NCI-H774 (cell line): Measurements from ENCODE around the gene HIF3A.
A peak's percentile ranks its signal among the peaks of the same experiment; 100 is the strongest.
"Not testable (repeated sequence)": the region's sequence is repeated elsewhere in the genome, so short reads cannot be mapped to it uniquely, and the experiment has no call there.

ENCODE experiments used
- DNase-seq: peaks from one replicate; lab custom pipeline; 2025; lab: John Stamatoyannopoulos, UW

Gene HIF3A

GRCh38 chr19:46294494-46294893, 2.3 kb upstream of the HIF3A start:
- no peak for DNase-seq

DNA sequence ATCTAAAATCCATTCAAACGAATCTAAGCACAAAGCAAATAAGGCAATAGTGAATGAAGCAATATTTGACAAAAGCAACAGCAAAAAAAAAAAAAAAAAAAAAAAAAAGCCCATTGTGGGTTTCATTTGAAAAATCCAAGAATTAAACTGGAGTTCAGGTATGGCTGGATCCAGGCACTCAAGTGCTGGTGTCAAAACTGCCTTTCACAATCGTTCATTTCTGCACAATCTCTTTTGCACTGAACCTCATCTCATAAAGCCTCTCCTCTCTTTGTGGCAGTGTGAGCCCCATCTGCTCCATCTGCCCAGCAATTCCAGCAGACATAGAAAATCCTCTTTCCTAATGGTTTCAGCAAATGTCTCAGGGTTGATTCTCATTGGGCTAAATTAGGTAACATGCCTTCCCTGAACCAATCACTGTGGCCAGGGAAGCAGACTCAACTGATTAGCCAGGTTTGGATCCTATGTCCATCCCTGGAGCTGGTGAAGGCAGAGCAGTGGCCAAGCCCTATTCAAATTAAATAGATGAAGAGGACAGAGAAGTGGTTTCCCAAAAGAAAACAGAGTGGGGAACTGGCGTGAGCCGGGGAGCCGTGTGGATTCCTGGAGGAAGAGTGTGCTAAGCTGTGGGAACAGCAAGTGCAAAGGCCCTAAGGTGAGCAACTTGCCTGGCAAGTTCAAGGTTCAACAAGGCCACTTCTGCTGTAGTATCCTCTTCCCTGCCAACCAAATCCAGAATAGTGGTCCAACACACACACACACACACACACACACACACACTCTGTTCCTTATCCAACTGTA, 1.2 kb upstream of the HIF3A start:
- DNase-seq, result no peak

- no peak for DNase-seq
Observed at GRCh38 chr19:46296202-46296480, 701 bp upstream of the HIF3A start.

- no peak for DNase-seq
Observed at GRCh38 chr19:46297700-46298478, 1.0 kb downstream of the HIF3A start.

- DNase-seq, result no peak
Observed at GRCh38 chr19:46298479-46299003, 1.7 kb downstream of the HIF3A start.

DNA sequence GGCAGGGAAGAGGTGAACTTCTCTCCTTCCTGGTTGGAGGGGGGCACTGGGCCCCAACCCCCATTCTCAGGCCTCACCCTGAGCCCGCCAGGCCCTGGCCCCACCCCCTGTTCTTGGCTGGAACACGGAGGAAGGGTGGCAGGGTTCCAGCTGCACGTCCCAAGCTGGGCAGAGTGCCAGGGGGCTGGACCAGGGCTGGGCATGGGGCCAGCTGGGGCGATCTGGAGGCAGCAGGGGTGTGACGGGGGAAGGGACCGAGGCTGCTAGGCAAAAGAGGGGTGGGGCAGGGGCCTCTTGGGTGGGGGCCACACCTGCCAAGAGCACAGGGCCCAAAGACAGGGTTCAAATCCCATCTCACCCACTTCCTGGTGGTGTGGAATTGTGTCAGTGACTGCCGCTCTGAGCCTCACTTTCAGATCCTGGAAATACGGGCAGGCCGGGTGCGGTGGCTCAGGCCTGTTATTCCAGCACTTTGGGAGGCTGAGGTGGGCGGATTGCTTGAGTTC, 2.2 kb downstream of the HIF3A start:
- DNase-seq, result peak; percentile 88

GRCh38 chr19:46299695-46300094, 2.9 kb downstream of the HIF3A start:
- no peak for DNase-seq

GRCh38 chr19:46303322-46303690, 6.5 kb downstream of the HIF3A start:
- no peak for DNase-seq

DNA sequence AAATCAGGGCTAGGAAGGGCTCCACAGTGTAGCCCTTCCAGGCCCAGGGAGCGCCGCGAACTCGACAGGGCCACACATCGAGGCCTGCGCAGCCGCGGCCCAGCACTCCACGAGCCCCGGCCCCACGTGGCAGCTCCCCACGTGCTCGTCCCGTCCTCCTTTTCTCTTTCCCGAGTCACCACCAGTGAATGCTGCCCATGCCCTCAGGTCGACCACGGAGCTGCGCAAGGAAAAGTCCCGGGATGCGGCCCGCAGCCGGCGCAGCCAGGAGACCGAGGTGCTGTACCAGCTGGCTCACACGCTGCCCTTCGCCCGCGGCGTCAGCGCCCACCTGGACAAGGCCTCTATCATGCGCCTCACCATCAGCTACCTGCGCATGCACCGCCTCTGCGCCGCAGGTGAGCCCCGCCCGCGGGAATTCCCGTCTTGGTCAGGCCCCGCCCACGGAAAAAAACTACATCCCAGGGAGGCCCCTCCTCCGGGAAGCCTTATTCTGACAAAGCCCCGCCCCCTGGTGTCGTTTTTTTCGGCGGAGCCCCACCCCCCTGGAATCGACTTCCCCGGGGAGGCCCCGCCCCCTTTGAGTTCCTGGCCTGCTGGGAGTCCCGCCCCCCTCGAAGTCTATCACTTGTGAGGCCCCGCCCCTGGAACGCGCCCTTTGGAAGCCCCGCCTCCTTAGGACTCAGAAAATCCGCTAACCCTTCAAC, 7.0 kb downstream of the HIF3A start:
- DNase-seq, result no peak

- no peak for DNase-seq
Observed at GRCh38 chr19:46306501-46306900, 9.7 kb downstream of the HIF3A start.

DNA sequence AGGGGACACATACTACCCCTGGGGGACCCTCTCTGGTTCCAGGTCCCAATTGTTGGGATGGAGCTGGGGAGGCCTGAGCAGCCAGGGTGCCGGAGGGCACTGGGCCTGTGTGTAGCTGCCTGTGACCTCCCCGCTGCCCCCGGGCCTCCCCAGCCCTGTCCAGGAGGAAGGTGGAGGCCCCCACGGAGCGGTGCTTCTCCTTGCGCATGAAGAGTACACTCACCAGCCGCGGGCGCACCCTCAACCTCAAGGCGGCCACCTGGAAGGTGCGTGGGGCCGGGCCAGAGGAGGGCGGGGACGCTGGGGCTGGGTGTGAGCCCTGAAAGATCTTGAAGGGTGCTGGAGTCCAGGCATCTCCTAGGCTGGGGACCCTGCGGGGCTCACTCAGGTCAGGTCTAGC, 11.7 kb downstream of the HIF3A start:
- DNase-seq, result no peak

DNA sequence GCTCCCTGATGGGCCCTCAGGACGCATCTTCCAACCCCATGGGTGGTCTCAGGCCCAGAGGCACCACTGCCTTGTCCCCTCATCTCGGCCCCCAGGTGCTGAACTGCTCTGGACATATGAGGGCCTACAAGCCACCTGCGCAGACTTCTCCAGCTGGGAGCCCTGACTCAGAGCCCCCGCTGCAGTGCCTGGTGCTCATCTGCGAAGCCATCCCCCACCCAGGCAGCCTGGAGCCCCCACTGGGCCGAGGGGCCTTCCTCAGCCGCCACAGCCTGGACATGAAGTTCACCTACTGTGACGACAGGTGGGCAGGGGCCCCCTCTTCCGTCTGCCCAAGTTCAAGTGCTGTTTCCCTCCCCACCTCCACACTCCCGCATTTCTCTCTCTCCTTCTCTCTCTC, 12.2 kb downstream of the HIF3A start:
- DNase-seq, result no peak

GRCh38 chr19:46311444-46311843, 14.6 kb downstream of the HIF3A start:
- no peak for DNase-seq

DNA sequence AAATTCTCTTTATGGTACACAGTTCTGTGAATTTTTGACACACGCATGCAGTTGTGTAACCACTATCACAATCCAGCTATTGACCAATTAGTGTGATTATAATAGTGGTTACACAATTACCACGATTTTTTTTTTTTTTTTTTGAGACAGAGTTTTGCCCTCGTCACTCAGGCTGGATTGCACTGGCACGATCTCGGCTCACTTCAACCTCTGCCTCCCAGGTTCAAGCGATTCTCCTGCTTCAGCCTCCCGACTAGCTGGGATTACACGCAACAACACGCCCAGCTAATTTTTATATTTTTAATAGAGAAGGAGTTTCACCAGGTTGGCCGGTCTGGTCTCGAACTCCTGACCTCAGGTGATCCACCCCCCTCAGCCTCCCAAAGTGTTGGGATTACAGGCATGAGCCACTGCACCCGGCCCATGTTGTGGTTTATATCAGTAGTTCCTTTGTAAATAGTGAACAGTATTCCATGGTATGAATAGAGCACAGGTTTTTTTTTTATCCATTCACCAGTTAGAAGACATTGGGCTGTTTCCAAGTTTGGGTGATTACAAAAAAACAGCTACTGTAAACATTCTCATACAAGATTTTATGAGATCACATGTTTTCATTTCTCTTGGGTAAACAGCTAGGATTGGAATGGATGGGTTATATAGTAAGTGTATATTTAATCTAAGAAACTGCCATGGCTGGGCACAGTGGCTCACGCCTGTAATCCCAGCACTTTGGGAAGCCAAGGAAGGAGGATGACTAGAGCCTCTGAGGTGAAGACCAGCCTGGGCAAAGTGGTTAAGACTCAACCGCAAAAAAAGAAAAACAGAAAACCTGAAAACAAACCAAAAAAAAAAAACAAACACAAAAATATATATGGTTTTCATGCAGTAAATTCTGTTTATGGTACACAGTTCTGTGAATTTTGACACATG, 17.0 kb downstream of the HIF3A start:
- peak; percentile 43 for DNase-seq

- DNase-seq, result no peak
Observed at GRCh38 chr19:46317339-46317738, 20.5 kb downstream of the HIF3A start.

DNA sequence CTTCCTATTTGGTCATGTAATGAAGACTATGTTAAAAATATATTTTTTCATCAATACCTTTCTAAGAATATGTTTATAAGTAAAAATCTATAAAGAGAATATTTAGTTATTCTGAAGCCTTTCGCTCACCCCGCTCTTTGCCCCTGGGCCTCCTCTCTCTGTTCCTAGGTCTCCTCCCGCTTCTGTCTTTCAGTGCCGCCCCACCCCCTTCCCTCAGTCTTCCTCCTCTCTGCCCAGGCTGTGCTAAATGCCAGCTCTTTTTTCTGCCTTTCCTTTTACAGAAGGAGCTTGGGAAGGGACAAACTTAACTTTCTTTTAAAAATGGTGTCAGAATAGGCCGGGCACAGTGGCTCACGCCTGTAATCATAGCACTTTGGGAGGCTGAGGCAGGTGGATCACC, 22.8 kb downstream of the HIF3A start:
- DNase-seq, result no peak

DNA sequence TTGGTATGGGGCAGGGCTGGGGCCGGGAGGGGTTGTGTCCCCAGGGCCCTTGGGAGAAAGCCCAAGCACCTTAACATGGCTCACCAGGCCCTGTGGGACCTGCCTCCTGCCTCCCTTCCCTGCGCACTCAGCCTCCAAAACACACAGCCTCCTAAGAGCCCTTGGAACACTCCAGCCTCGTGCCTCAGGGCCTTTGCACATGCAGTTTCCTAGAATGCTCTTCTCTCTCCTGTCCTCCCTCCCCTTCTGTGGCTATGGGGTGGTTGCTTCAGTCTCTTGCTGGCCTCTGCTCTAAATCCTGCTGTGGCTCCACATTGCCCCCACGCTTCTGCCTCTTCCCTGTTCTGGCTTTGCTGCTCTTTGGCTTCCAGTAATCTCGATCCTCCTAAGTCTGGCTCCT, 23.7 kb downstream of the HIF3A start:
- DNase-seq, result no peak

DNA sequence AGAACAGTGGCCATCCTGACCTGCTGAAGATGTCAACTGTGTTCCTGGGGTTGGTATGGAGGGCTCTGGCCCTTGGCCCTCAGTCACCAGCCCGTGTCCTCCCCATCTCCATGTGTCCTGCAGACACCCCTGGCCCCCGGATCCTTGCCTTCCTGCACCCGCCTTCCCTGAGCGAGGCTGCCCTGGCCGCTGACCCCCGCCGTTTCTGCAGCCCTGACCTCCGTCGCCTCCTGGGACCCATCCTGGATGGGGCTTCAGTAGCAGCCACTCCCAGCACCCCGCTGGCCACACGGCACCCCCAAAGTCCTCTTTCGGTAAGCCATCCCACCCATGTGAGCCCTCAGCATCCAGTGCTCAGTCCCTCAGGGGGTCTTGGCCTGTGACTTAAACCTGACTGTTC, 24.8 kb downstream of the HIF3A start:
- no peak for DNase-seq

- not testable (repeated sequence) for DNase-seq
Observed at GRCh38 chr19:46323227-46323626, 26.4 kb downstream of the HIF3A start.

GRCh38 chr19:46324277-46324676, 27.4 kb downstream of the HIF3A start:
- no peak for DNase-seq

GRCh38 chr19:46326608-46327007, 29.8 kb downstream of the HIF3A start:
- DNase-seq, result no peak

DNA sequence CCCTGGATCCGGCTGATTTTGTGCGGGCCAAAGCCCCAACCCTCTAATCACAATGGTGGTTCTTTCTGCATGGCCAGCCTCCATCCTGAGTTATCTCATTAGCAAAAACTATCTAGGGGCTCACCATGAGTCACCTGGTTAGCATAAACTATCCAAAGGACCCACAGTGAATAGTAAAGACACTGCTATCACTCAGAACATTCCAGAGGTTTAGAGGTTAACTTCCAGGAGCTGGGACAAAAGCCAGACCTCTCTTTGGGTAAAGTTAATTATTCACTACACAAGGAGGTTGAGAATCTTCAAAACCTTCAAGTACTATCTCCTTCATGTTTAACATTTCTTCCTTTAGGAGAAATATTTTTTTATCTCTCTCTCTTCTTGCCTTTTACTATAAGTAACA, 31.2 kb downstream of the HIF3A start:
- no peak for DNase-seq
